Activated CD8-positive, alpha-beta T cell treated with anti-CD3 and anti-CD28 coated beads, Interleukin-2, amount 10 ng/mL, durations not matched to agents 7 days and 5 days (primary cell): ENCODE results near the gene VAT1L. TPM values are rescaled to one million over a fixed set of nuclear protein-coding genes. Genes with fewer than 3 reads are reported as not detected.

ENCODE experiments used
- ATAC-seq: fragments of 150-1000 bp; cut with Tn5 transposase; one replicate; pipeline ENCODE4 v1.10.0; 2021; ENCODE audit warnings: moderate library complexity
- CTCF ChIA-PET: fragments of 350-600 bp; sonication (Branson Sonifier 250); formaldehyde crosslinking; loops from one replicate; lab custom pipeline; 2021; ENCODE audit warnings: antibody characterized with exemption; lab: Charles Lee
- POLR2A ChIA-PET: fragments of 350-600 bp; sonication (Branson Sonifier 250); formaldehyde crosslinking; loops from one replicate; lab custom pipeline; 2021; ENCODE audit warnings: antibody characterized with exemption; lab: Charles Lee
- DNase-seq: peaks from one replicate; pipeline ENCODE4 v3.0.0-alpha.2; 2020
- H3K27ac Mint-ChIP-seq: one replicate; pipeline ENCODE4 v1.8.0; 2021; ENCODE audit warnings: mild to moderate bottlenecking, mixed read lengths
- H3K27me3 Mint-ChIP-seq: one replicate; pipeline ENCODE4 v1.8.0; 2021; ENCODE audit warnings: low read depth, mixed read lengths
- H3K36me3 Mint-ChIP-seq: one replicate; pipeline ENCODE4 v1.8.0; 2021; ENCODE audit warnings: low read depth, mixed read lengths
- H3K4me1 Mint-ChIP-seq: one replicate; pipeline ENCODE4 v1.8.0; 2021; ENCODE audit warnings: low read depth, mixed read lengths
- H3K4me3 Mint-ChIP-seq: one replicate; pipeline ENCODE4 v1.8.0; 2021; ENCODE audit warnings: mild to moderate bottlenecking, mixed read lengths
- H3K9me3 Mint-ChIP-seq: one replicate; pipeline ENCODE4 v1.8.0; 2022; ENCODE audit warnings: mixed read lengths; ENCODE audit not compliant: insufficient read depth
- total RNA-seq, 2 experiments: library from RNA; stranded (reverse); gene quantifications; one replicate each; pipeline ENCODE4 v1.2.3, GENCODE V29; 2021

The VAT1L gene
- total RNA-seq, 2 experiments from 2014 or later = not detected

GRCh38 chr16:77760800-77761199 is 27.6 kb upstream of the VAT1L start:
- Mint-ChIP-seq H3K36me3 (no peaks in the 10 kb centered on the region), H3K4me1 (no peaks in the 10 kb centered on the region), H3K9me3 (no peaks in the 10 kb centered on the region), H3K27ac (no peak overlapping the region), H3K27me3 (no peaks in the 10 kb centered on the region), H3K4me3 (no peak overlapping the region)
- ChIA-PET POLR2A (no interaction called here), CTCF (no interaction called here)
- ATAC-seq (no peak), DNase-seq (no peak)

DNA sequence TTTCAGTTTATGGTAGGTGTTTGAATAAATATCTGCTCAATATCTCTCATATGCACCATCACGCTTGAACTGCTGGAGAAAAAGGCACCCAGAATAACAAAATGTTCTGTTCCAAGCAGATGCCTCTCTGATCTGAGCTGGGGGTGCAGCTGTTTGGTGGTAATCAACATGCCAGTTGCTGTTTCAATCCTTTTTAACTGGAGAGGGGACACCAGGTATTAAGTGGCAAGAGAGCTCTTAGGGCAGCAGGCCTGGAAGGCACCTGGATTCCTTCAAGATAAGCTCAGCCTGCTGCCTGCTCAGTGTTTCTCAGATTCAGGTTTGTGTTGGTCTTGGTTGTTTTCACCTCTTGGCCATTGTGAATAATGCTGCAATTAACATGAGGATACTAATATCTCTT is 27.2 kb upstream of the VAT1L start:
- Mint-ChIP-seq H3K27me3 (no peaks in the 10 kb centered on the region), H3K4me3 (no peak overlapping the region), H3K4me1 (no peaks in the 10 kb centered on the region), H3K9me3 (no peaks in the 10 kb centered on the region), H3K36me3 (no peaks in the 10 kb centered on the region), H3K27ac (no peak overlapping the region)
- CTCF ChIA-PET = no interaction called here
- DNase-seq = no peak
- POLR2A ChIA-PET = no interaction called here
- ATAC-seq = no peak

DNA sequence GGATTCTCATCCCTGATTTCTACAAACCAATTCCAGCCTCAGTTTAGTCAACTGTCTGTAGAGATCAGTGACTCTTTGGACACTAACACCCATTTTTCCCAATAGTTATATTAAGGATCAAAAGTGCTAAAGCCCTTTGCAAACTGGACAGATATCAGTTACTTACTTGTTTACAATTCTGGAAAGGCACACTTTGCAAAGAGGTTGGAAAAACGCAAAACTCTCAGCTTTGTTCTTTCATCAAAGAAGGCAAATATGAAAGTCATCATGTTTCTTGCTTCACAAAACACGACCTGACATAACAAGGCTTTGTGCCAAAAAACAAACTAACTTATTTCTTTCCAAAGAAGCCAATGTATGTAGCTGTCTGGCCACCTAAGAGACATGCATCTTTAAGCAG is 26.1 kb upstream of the VAT1L start:
- POLR2A ChIA-PET = no interaction called here
- no peak for DNase-seq
- H3K27me3 Mint-ChIP-seq = no peaks in the 10 kb centered on the region

GRCh38 chr16:77763994-77764393 is 24.4 kb upstream of the VAT1L start:
- ChIA-PET POLR2A (no interaction called here), CTCF (no interaction called here)
- no peaks in the 10 kb centered on the region for H3K36me3 Mint-ChIP-seq
- ATAC-seq (no peak), DNase-seq (no peak)
- H3K9me3 Mint-ChIP-seq = no peaks in the 10 kb centered on the region
- H3K27ac Mint-ChIP-seq = no peak overlapping the region
- H3K4me1 Mint-ChIP-seq = no peaks in the 10 kb centered on the region
- no peak overlapping the region for H3K4me3 Mint-ChIP-seq
- H3K27me3 Mint-ChIP-seq = no peaks in the 10 kb centered on the region

More for the DNA sequence above, 26.1 kb upstream of the VAT1L start:
- H3K4me1 Mint-ChIP-seq = no peaks in the 10 kb centered on the region
- no peak overlapping the region for H3K4me3 Mint-ChIP-seq
- CTCF ChIA-PET = no interaction called here
- H3K36me3 Mint-ChIP-seq = no peaks in the 10 kb centered on the region
- H3K9me3 Mint-ChIP-seq = no peaks in the 10 kb centered on the region
- no peak for ATAC-seq
- no peak overlapping the region for H3K27ac Mint-ChIP-seq

DNA sequence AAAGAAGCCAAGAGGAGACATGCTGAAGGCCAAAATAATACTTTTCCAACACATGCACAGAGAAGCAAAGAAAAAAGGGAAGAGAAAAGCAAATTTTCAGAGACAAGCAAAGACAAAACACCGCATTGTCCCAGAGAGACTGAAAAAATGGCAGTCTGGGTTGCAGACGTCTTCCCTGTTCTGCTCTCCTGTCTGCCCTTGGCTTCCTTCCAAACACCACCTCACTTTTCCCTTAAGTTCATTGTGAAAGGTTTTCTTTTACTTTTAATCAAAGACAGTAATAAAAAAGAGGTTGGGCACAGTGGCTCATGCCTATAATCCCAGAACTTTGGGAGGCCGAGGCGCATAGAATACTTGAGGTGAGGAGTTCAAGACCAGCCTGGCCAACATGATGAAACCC is 21.2 kb upstream of the VAT1L start:
- DNase-seq (no peak), ATAC-seq (no peak)
- CTCF ChIA-PET = no interaction called here
- Mint-ChIP-seq H3K27me3 (no peaks in the 10 kb centered on the region), H3K4me1 (no peaks in the 10 kb centered on the region), H3K36me3 (no peaks in the 10 kb centered on the region), H3K9me3 (no peaks in the 10 kb centered on the region), H3K27ac (no peak overlapping the region), H3K4me3 (no peak overlapping the region)
- POLR2A ChIA-PET = no interaction called here

DNA sequence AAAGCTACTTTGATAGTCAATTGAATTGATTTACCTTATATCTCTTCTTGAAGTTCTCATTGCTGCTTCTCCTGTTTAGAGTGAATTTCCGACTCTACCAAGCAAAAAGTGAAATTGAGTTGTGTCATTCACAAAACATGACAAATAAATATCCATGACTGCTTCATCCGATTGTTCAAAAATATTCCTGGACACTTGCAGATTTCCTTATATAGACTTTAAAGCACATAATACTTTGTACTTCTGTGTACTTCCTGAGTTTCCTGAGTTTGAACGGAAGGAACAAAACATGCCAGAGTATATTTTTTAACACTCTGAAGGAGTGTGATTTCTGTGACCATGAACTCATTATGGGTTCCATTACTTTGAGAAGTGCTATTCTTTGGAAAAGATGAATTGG is 20.5 kb upstream of the VAT1L start:
- no peaks in the 10 kb centered on the region for H3K9me3 Mint-ChIP-seq
- H3K27me3 Mint-ChIP-seq = no peaks in the 10 kb centered on the region
- H3K4me1 Mint-ChIP-seq = no peaks in the 10 kb centered on the region
- no peak overlapping the region for H3K27ac Mint-ChIP-seq
- H3K4me3 Mint-ChIP-seq = no peak overlapping the region
- DNase-seq (no peak), ATAC-seq (no peak)
- ChIA-PET CTCF (no interaction called here), POLR2A (no interaction called here)
- H3K36me3 Mint-ChIP-seq = no peaks in the 10 kb centered on the region

GRCh38 chr16:77775911-77776909 is 12.2 kb upstream of the VAT1L start:
- Mint-ChIP-seq H3K9me3 (no peaks in the 10 kb centered on the region), H3K4me3 (no peak overlapping the region), H3K27ac (no peak overlapping the region), H3K4me1 (no peaks in the 10 kb centered on the region), H3K27me3 (no peaks in the 10 kb centered on the region), H3K36me3 (no peaks in the 10 kb centered on the region)
- ATAC-seq (no peak), DNase-seq (no peak)
- ChIA-PET CTCF (no interaction called here), POLR2A (no interaction called here)

DNA sequence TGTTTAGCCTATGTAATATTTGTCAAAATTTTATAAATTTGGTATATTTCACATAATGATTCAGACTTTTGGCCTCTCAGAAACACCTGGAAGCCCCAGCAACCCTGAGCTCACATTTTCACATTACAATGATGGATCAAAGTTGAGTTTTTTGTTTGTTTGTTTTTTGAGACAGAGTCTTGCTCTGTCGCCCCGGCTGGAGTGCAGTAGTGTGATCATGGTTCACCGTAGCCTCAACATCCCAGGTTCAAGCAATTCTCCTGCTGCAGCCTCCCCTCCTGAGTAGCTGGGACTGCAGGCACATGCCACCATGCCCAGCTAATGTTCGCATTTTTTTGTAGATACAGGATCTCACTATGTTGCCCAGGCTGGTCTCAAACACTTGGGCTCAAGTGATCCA is 10.6 kb upstream of the VAT1L start:
- H3K36me3 Mint-ChIP-seq = no peaks in the 10 kb centered on the region
- no peaks in the 10 kb centered on the region for H3K4me1 Mint-ChIP-seq
- ATAC-seq = no peak
- no peak overlapping the region for H3K27ac Mint-ChIP-seq
- H3K9me3 Mint-ChIP-seq = no peaks in the 10 kb centered on the region
- H3K4me3 Mint-ChIP-seq = no peak overlapping the region
- CTCF ChIA-PET = no interaction called here
- POLR2A ChIA-PET = no interaction called here
- no peaks in the 10 kb centered on the region for H3K27me3 Mint-ChIP-seq
- no peak for DNase-seq

DNA sequence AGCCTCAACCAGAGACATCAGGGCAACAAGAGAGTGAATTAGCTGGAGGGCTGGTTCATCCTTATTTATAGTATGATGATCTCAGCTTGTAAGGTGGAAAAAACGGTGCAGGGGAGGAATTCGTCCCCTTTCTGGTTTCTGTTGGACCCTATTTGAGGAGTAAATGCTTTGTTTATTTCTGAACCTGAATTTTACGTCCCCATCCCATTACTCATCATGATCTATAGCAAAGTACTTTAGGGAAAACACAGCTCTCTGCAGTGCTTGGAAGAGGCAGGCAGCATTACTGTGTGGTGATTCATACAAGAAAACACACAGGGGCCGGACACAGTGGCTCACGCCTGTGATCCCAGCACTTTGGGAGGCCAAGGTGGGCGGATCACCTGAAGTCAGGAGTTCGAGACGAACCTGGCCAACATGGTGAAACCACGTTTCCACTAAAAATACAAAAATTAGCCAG is 8.0 kb upstream of the VAT1L start:
- DNase-seq (no peak), ATAC-seq (no peak)
- ChIA-PET CTCF (no interaction called here), POLR2A (interaction anchor here (0.7 kb wide), 1 partner anchor 10 kb away, joined by 3 read pairs; no protein-coding TSS in a partner anchor)
- no peaks in the 10 kb centered on the region for H3K27me3 Mint-ChIP-seq
- no peaks in the 10 kb centered on the region for H3K9me3 Mint-ChIP-seq
- H3K36me3 Mint-ChIP-seq = no peaks in the 10 kb centered on the region
- H3K4me3 Mint-ChIP-seq = no peak overlapping the region
- H3K4me1 Mint-ChIP-seq = no peaks in the 10 kb centered on the region
- H3K27ac Mint-ChIP-seq = no peak overlapping the region

DNA sequence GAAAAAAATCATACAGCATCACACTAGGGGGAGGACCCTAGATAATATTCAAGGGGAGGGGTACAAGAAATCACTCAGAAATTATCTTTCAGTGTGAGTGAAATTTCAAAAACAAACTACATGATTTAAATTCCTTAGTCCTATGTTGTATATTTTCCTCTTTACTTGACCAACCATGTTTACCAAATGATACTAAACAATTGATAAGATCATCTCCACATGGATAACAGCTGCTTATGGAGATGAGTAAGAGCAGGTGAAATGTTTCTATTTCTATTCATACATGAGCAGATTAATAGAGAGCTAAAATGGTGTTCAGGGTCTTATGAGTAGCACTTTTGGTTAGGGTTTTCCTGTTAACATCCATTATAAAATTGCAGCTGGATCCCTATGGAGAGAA is 7.3 kb upstream of the VAT1L start:
- H3K4me3 Mint-ChIP-seq = no peak overlapping the region
- H3K36me3 Mint-ChIP-seq = no peaks in the 10 kb centered on the region
- H3K27me3 Mint-ChIP-seq = no peaks in the 10 kb centered on the region
- DNase-seq = no peak
- CTCF ChIA-PET = no interaction called here
- no peak for ATAC-seq
- H3K27ac Mint-ChIP-seq = no peak overlapping the region
- POLR2A ChIA-PET = no interaction called here
- no peaks in the 10 kb centered on the region for H3K4me1 Mint-ChIP-seq
- H3K9me3 Mint-ChIP-seq = no peaks in the 10 kb centered on the region

- Mint-ChIP-seq H3K27me3 (peaks cover 13% of the 10 kb centered on the region), H3K4me1 (no peaks in the 10 kb centered on the region), H3K4me3 (no peak overlapping the region), H3K27ac (no peak overlapping the region), H3K9me3 (no peaks in the 10 kb centered on the region), H3K36me3 (no peaks in the 10 kb centered on the region)
- POLR2A ChIA-PET = no interaction called here
- DNase-seq (no peak), ATAC-seq (no peak)
- CTCF ChIA-PET = no interaction called here
Measured at GRCh38 chr16:77782694-77783093, 5.7 kb upstream of the VAT1L start.

GRCh38 chr16:77784441-77785372 is 3.7 kb upstream of the VAT1L start:
- CTCF ChIA-PET = no interaction called here
- Mint-ChIP-seq H3K36me3 (no peaks in the 10 kb centered on the region), H3K27ac (no peak overlapping the region), H3K27me3 (peaks cover 30% of the 10 kb centered on the region), H3K9me3 (no peaks in the 10 kb centered on the region), H3K4me3 (no peak overlapping the region), H3K4me1 (peaks cover 4% of the 10 kb centered on the region)
- DNase-seq (no peak), ATAC-seq (no peak)
- POLR2A ChIA-PET = no interaction called here
